T-helper 17 cell (primary cell): ENCODE measurements around the gene ATP11A. TPM values are rescaled to one million over a fixed set of nuclear protein-coding genes. Genes with fewer than 3 reads are reported as not detected.

Experiments used
- ATAC-seq: fragments of 150-1000 bp; cut with Tn5 transposase; 2 replicates; pipeline ENCODE4 v1.10.0; 2021; ENCODE audit warnings: mild to moderate bottlenecking, moderate library complexity
- DNase-seq, 3 donors: peaks; one replicate each; pipeline versions ENCODE4 v3.0.0 to v3.0.0-alpha.2; 2020 to 2021
- H3K9me3 ChIP-seq: one replicate; pipeline ENCODE4 v1.7.0; 2013; ENCODE audit warnings: low read length, mild to moderate bottlenecking; ENCODE audit not compliant: control insufficient read depth, poor library complexity, severe bottlenecking
- H3K27ac Mint-ChIP-seq: one replicate; pipeline ENCODE4 v1.8.0; 2022; ENCODE audit warnings: mild to moderate bottlenecking, moderate library complexity, mixed read lengths
- H3K27me3 Mint-ChIP-seq: one replicate; pipeline ENCODE4 v1.8.0; 2022; ENCODE audit warnings: mixed read lengths
- H3K36me3 Mint-ChIP-seq: one replicate; pipeline ENCODE4 v1.8.0; 2022; ENCODE audit warnings: low read depth, mixed read lengths
- H3K4me1 Mint-ChIP-seq: one replicate; pipeline ENCODE4 v1.8.0; 2022; ENCODE audit warnings: mild to moderate bottlenecking, mixed read lengths
- H3K4me3 Mint-ChIP-seq: one replicate; pipeline ENCODE4 v1.8.0; 2022; ENCODE audit warnings: mild to moderate bottlenecking, moderate library complexity, mixed read lengths
- total RNA-seq, 4 donors: library from RNA in 2 of 4; stranded (reverse) in 2 of 4; gene quantifications; one replicate each; pipeline ENCODE4 v1.2.3 and lab custom pipeline; 2022 to 2026

ATP11A gene
- total RNA-seq, 2 donors from 2014 or later, result 56.8 to 79.5 TPM

GRCh38 chr13:112891477-112892401 is 201.9 kb downstream of the ATP11A start:
- DNase-seq (no peak), ATAC-seq (no peak)
- no peaks in the 10 kb centered on the region for H3K36me3 Mint-ChIP-seq
- no peak overlapping the region for H3K27ac Mint-ChIP-seq
- H3K27me3 Mint-ChIP-seq, result peaks cover 15% of the 10 kb centered on the region
- H3K4me3 Mint-ChIP-seq, result no peak overlapping the region
- H3K4me1 Mint-ChIP-seq, result peaks cover 14% of the 10 kb centered on the region
- no peaks in the 10 kb centered on the region for H3K9me3 ChIP-seq

- no peaks in the 10 kb centered on the region for H3K9me3 ChIP-seq
- peaks cover 14% of the 10 kb centered on the region for H3K4me1 Mint-ChIP-seq
- H3K36me3 Mint-ChIP-seq, result no peaks in the 10 kb centered on the region
- DNase-seq, result no peak
- H3K27me3 Mint-ChIP-seq, result peaks cover 15% of the 10 kb centered on the region
- no peak for ATAC-seq
- H3K27ac Mint-ChIP-seq, result no peak overlapping the region
- peak overlapping the region; percentile 12 for H3K4me3 Mint-ChIP-seq
Measured at GRCh38 chr13:112892426-112893206, 202.8 kb downstream of the ATP11A start.

GRCh38 chr13:112893207-112893569 is 203.3 kb downstream of the ATP11A start:
- no peak overlapping the region for H3K27ac Mint-ChIP-seq

GRCh38 chr13:112893570-112894422 is 204.0 kb downstream of the ATP11A start:
- no peak overlapping the region for H3K27ac Mint-ChIP-seq
- H3K4me3 Mint-ChIP-seq, result peak overlapping the region; percentile 56
- no peak for DNase-seq
- peak; percentile 70 for ATAC-seq
- peaks cover 15% of the 10 kb centered on the region for H3K27me3 Mint-ChIP-seq
- peaks cover 14% of the 10 kb centered on the region for H3K4me1 Mint-ChIP-seq
- no peaks in the 10 kb centered on the region for H3K36me3 Mint-ChIP-seq
- no peaks in the 10 kb centered on the region for H3K9me3 ChIP-seq

More at GRCh38 chr13:112893207-112893569, 203.3 kb downstream of the ATP11A start:
- peaks cover 14% of the 10 kb centered on the region for H3K4me1 Mint-ChIP-seq
- DNase-seq (no peak), ATAC-seq (no peak)
- peak overlapping the region; percentile 56 for H3K4me3 Mint-ChIP-seq
- no peaks in the 10 kb centered on the region for H3K36me3 Mint-ChIP-seq
- H3K27me3 Mint-ChIP-seq, result peaks cover 15% of the 10 kb centered on the region
- H3K9me3 ChIP-seq, result no peaks in the 10 kb centered on the region

GRCh38 chr13:112894423-112894672 is 204.5 kb downstream of the ATP11A start:
- Mint-ChIP-seq H3K27me3 (peaks cover 16% of the 10 kb centered on the region), H3K4me3 (peak overlapping the region; percentile 43)

GRCh38 chr13:112894673-112895481 is 205.0 kb downstream of the ATP11A start:
- Mint-ChIP-seq H3K36me3 (no peaks in the 10 kb centered on the region), H3K4me3 (peak overlapping the region; percentile 43), H3K27ac (no peak overlapping the region), H3K4me1 (peaks cover 14% of the 10 kb centered on the region), H3K27me3 (peaks cover 21% of the 10 kb centered on the region)
- DNase-seq, result no peak
- H3K9me3 ChIP-seq, result no peaks in the 10 kb centered on the region
- peak; percentile 7 for ATAC-seq

More at GRCh38 chr13:112894423-112894672, 204.5 kb downstream of the ATP11A start:
- no peak overlapping the region for H3K27ac Mint-ChIP-seq
- DNase-seq (no peak), ATAC-seq (no peak)
- peaks cover 14% of the 10 kb centered on the region for H3K4me1 Mint-ChIP-seq
- H3K36me3 Mint-ChIP-seq, result no peaks in the 10 kb centered on the region
- H3K9me3 ChIP-seq, result no peaks in the 10 kb centered on the region

GRCh38 chr13:112895521-112896465 is 206.0 kb downstream of the ATP11A start:
- Mint-ChIP-seq H3K36me3 (no peaks in the 10 kb centered on the region), H3K27ac (no peak overlapping the region), H3K4me3 (peak overlapping the region; percentile 43), H3K27me3 (peaks cover 31% of the 10 kb centered on the region), H3K4me1 (peaks cover 14% of the 10 kb centered on the region)
- H3K9me3 ChIP-seq, result no peaks in the 10 kb centered on the region
- DNase-seq, result no peak
- no peak for ATAC-seq

GRCh38 chr13:112896736-112897602 is 207.1 kb downstream of the ATP11A start:
- Mint-ChIP-seq H3K27ac (no peak overlapping the region), H3K4me1 (peaks cover 14% of the 10 kb centered on the region), H3K4me3 (no peak overlapping the region), H3K27me3 (peaks cover 30% of the 10 kb centered on the region), H3K36me3 (no peaks in the 10 kb centered on the region)
- ATAC-seq, result no peak
- no peak for DNase-seq
- no peaks in the 10 kb centered on the region for H3K9me3 ChIP-seq

- Mint-ChIP-seq H3K27me3 (peaks cover 24% of the 10 kb centered on the region), H3K4me1 (peaks cover 14% of the 10 kb centered on the region), H3K4me3 (no peak overlapping the region), H3K27ac (no peak overlapping the region), H3K36me3 (no peaks in the 10 kb centered on the region)
- ATAC-seq, result no peak
- no peak for DNase-seq
- H3K9me3 ChIP-seq, result no peaks in the 10 kb centered on the region
Measured at GRCh38 chr13:112897603-112897955, 207.7 kb downstream of the ATP11A start.

GRCh38 chr13:112897956-112898620 is 208.2 kb downstream of the ATP11A start:
- DNase-seq (no peak), ATAC-seq (no peak)
- no peak overlapping the region for H3K27ac Mint-ChIP-seq
- peaks cover 19% of the 10 kb centered on the region for H3K27me3 Mint-ChIP-seq
- no peak overlapping the region for H3K4me3 Mint-ChIP-seq
- peaks cover 10% of the 10 kb centered on the region for H3K4me1 Mint-ChIP-seq
- H3K9me3 ChIP-seq, result no peaks in the 10 kb centered on the region
- H3K36me3 Mint-ChIP-seq, result no peaks in the 10 kb centered on the region
